HG02678 (cell line): Measurements from ENCODE around the gene RCL1.
"Not testable (repeated sequence)": the region's sequence is repeated elsewhere in the genome, so short reads cannot be mapped to it uniquely, and the experiment has no call there.

Experiments
- ATAC-seq: cut with Tn5 transposase; IDR thresholded peaks from one replicate; pipeline ENCODE4 v1.9.1; 2021; ENCODE audit warnings: mild to moderate bottlenecking, moderate library complexity; ENCODE audit not compliant: unreplicated experiment

Gene RCL1

DNA sequence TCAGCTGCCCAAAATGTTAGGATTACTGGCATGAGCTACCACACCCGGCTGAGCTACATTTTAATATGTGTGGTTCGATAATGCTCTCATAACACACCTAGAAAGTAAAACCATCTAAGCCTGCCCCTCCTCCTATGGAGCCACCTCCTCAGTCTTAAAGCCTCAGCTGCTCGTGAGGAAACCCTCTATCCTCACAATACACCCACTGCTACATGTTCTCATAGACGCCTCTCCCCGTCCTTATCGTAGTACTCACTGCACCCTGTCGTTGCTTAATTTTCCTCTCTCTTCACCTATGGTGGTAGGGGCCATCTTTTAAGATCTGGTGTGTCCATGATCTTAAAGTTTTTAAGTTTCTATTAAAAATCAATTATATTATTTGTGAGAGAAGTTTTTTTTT is 72.9 kb downstream of the RCL1 start:
- ATAC-seq = no peak

DNA sequence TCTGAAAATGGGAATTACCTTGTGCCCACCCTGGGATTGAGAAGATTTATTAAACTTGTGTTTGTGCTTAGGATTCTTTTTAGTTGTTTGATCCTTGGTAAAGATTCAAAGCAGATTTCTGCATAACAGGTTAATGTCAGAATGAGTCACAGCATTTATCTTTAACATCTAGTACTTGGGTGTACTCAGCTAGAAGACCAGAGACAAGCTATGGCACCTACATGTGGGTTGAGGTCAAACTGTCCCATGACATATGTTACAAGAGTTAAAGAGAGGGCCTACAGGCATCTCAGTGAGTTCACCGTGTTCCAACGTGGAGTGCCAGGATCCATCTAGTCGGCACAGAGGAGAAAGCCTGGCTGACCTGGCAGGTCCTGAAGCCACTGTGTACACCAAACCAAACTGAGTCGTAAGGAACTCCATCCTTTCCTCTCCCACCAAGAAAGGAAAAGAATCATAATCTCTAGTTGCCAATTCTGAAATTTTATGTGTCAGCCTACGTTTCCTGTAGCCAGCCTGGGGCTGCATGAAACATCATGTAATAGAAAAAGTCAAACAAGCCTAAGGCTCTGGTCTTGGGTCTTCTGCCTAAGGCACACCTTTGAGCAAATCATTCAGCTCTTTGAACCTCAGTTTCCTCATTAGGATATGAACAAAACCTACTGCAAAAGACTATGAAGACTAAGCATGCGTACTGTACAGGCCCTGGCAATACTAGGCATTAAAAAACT is 73.7 kb downstream of the RCL1 start:
- no peak for ATAC-seq

DNA sequence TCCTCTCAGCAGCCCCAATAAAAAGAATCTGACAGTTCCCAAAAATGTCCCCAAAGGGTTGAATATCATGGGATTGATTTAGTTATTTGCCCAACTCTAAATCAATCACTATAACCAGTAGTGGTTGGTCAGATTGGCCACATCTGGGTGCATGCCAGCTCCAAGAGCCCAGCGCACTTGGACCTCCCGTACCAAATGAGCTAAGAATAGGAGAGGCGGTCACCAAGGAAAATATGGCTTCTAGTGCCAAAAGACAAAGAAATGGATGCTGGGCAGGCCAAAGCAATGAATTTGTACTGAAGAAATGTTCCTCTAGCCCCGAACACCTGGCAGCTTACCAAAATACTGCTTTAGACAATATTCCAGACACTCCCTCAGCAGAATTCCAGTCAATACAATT is 80.3 kb downstream of the RCL1 start:
- ATAC-seq = no peak

DNA sequence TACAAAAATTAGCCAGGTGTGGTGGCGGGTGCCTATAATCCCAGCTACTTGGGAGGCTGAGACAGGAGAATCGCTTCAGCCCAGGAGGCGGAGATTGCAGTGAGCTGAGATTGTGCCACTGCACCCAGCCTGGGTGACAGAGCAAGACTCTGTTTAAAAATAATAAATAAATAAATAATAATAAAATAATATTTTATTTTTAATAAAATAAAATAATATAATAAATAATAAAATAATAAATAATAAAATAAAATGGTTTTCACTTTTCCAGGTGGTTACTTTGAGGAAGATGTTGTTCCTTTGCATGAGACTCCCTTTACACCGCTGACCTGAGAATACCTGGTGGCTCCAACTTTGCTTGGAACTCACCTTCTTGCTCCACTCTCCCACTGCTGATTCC is 82.8 kb downstream of the RCL1 start:
- ATAC-seq = no peak

DNA sequence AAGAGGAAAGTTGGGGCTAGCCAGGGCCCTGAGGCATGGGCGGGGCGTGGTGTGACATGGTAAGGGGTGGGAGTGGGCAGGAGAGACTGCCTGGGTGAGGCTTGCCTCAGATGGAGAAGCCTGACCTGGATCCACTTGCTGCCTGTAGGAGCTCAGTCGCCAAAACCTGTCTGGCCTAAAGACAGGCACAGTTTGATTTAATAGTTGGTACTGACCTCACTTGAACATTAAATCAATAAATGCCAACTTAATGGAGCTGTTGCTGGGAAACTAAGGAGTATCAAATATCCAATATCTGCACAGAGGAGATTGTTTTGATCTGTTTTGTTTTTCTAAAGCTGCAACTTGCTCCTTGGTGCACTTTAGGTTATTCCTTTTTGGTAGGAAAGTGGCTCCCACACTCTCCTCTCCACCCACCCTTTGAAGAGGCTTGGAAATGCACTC is 86.4 kb downstream of the RCL1 start:
- ATAC-seq = no peak

DNA sequence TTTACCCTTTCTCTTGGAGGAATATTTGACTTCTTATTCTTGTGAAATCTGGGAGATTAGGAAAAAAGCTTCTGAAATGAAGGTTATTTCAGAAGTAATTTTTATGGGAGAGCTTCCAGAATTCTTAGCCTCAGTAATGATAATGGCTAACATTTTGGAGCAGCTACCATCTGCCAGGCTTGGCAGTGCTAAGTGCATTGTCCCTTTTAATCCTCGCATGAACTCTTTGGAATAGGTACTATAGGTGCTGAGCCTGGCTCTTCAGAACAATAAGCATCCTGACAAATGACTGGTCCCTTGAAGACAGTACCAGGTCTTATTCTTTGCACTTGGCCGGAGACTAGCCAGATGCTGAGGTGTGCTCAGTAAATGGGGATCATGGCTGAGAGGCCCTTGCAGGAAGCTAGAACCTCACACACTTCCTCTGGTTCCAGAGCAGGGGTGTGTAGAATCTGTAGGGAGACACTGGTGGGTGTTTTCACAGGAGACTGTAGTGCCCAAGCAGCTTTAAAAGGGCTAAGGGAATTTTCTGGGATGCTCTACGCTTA is 90.7 kb downstream of the RCL1 start:
- no peak for ATAC-seq

DNA sequence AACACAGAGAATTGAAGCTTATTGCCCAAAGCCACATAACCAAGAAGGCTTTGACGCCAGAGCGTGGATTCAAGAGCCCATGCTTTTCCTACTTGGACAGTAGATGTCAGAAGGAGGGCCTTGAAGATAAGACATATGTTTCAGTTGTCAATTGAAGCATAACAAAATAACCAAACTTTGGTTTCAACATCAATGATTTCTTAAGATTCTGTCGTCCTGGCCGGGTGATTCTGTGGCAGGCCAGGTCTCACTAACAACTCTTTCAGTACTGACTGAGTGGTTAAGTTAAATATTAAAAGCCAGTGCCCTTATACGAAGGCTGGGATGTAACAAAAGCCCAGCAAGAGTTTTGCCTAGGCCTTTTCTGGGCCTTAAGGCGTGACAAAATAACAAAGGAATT is 94.0 kb downstream of the RCL1 start:
- peak; percentile 98 for ATAC-seq

DNA sequence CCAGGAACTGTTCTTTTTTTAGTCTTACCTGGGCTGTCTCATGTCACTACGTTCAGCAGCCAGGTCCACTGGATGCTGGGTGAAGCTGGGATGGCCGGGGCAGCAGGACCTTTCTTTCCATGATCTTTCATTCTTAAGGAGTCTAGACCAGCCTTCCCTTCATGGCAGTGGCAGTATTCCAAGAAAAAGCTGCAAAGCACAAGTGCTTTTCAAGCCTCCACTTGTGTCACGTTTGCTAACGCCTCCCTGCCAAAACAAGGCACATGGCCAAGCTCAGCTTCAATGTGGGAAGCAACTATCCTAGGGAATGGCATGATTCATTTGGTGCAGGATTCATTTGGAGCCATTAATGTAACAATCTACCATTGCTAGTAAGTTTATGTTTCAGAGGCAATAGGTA is 94.8 kb downstream of the RCL1 start:
- no peak for ATAC-seq

DNA sequence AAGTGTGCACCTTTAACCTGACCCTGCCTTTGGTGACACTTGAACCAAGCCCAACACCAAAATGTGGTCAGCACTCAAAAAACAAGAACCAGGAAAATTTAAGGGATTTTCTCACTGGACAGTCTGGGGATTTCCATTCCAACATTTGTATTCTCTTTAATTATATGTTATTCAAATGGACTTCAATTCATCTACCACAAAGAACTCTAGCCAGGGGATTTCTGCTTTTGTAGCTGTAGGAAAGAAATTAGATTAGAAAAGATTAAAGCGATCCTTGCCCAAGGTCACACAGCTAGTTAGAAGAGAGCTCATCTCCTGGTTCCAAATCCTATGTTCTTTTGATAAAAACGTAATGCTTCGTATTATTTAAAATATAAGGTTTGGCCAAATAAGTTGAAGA is 97.5 kb downstream of the RCL1 start:
- ATAC-seq = no peak

DNA sequence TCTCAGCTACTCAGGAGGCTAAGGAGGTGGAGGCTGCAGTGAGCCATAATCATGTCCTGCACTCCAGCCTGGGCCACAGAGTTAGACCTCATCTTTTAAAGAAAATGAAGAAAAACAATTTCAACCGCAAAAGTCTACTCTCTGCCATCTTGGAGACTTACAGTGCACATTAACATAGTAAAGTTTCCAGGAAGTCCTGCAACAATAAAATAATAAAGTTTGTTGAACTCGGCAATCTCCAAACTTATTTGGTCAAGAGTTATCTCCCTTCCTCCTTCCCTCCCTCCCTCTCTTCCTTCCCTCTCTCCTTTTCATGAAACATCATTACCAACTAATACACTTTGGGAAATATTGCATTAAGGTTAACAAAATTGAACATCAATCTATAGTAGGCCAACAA is 98.2 kb downstream of the RCL1 start:
- no peak for ATAC-seq

DNA sequence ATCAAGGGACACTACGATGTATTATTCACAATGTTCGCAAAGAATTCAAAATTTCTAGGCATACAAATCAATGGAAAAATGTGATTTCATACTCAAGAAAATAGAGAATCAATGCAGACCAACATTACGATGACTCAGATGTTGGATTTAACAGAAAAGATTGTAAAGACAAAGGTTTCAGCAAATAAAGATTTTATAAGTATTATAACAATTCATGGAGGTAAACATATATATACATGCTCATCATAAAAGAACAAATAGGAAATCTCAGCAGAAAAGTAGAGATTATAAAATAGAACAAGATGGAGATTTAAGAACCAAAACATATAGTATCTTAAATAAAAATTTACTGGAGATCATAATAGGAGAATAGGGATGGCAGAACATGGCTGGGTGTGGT is 98.9 kb downstream of the RCL1 start:
- no peak for ATAC-seq

DNA sequence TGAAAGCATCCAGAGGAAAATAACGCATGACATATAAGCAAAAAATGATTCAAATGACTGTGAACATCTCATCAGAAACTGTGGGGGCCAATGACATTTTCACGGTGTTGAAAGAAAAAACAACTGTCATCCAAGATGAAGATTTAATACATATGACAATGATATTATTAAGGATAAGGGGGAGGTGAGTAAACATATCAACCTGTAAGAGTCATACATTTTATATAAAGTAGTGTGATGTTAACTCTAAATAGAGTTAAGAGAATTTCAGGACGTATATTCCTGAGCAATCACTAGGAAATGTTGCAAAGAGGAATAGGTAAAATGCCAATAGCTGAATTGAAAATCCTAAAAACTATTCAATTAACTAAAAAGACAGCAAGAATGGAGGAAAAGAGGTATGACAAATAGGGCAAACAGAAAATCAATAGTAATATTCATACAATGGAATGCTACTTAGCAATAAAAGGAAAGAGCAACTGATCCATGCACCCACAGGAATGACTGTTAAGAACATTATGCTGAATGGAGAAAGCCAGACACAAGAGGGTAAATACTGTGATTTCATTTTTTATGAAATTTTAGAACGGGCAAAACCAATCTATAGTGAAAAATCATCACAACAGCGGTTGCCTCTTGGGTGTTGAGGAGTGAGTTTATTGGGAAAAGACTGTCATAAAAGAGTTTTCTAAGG is 99.9 kb downstream of the RCL1 start:
- ATAC-seq = no peak

DNA sequence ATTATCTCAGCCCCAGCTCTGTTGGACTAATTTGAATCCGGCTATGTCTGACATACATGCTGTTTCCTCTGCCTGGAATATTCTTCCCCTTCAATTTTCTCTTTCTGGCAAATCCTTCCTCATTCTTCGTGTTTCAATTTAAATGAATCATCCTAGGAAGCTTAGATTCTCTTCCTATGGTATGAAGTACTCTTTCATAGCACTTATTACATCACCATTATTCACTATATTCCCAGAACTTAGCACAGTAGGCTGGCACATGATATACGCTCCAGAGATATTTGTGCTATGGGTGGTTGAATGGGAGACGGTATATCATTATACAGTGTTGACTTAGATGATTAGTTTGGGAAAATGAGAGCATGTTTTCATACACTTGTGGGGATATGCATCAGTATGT is 101.3 kb downstream of the RCL1 start:
- ATAC-seq = no peak

DNA sequence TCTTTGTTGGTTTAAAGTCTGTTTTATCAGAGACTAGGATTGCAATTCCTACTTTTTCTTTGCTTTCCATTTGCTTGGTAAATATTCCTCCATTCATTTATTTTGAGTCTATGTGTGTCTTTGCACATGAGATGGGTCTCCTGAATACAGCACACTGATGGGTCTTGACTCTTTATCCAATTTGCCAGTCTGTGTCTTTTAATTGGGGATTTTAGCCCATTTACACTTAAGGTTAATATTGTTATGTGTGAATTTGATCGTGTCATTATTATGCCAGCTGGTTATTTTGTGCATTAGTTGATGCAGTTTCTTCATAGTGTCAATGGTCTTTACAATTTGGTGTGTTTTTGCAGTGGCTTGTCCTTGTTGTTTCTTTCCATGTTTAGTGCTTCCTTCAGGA is 107.1 kb downstream of the RCL1 start:
- not testable (repeated sequence) for ATAC-seq

DNA sequence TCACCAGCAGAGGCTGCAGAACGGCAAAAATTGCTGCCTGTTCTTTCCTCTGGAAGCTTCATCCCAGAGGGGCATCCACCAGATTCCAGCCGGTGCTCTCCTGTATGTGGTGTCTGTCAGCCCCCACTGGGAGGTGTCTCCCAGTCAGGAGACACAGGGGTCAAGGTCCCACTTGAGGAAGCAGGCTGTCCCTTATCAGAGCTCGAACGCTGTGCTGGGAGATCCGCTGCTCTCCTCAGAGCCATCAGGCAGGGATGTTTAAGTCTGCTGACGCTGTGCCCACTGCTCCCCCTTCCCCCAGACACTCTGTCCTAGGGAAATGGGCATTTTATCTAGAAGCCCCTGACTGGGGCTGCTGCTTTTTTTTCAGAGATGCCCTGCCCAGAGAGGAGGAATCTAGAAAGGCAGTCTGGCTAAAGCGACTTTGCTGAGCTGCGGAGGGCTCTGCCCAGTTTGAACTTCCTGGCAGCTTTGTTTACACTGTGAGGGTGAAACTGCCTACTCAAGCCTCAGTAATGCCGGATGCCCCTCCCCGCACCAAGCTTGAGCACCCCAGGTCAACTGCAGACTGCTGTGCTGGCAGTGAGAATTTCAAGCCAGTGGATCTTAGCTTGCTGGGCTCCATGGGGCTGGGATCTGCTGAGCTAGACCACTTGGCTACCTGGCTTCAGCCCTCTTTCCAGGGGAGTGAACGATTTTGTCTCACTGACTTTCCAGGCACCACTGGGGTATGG is 108.8 kb downstream of the RCL1 start:
- ATAC-seq = not testable (repeated sequence)

DNA sequence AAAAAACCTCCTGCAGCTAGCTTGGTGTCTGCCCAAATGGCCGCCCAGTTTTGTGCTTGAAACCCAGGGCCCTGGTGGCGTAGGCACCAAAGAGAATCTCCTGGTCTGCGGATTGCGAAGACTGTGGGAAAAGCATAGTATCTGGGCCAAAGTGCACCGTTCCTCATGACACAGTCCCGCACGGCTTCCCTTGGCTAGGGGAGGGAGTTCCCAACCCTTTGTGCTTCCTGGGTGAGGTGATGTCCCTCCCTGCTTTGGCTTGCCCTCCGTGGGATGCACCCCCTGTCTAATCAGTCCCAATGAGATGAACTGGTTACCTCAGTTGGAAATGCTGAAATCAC is 109.4 kb downstream of the RCL1 start:
- no peak for ATAC-seq

DNA sequence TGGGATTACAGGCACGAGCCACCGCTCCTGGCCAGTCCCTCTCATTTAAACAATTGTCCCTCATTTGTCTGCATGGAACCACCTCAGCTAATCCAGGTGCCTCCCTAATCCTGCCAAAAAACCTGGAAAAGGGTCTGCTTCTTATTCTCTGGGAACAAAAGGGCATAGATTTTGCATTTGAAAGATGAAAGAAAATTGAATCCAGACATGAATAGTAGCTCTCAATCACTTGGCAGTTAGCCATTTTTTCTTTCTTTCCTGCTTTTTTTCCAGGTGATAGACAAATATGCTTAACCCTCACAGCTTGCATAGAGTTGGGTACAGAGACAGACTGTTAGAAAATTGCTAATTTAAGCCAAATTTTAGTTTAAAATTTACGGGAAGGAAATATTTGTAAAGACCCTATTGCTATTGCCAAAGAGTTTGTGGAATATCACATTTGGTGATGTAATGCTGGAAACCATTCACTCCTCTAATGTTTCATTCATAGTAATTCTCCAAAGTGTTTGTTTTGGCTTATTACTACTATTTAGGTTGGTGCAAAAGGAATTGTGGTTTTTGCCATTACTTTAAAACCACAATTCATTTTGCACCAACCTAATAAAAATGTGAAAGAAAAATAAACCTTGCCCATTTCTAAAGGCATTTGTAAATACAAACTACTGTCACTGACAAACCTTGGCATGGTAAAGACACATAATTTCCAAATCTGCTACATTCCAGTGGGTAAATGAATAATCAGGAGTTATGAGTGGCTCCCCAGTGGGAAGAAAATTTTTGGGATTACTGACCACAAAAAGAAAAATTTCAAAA is 111.8 kb downstream of the RCL1 start:
- no peak for ATAC-seq

DNA sequence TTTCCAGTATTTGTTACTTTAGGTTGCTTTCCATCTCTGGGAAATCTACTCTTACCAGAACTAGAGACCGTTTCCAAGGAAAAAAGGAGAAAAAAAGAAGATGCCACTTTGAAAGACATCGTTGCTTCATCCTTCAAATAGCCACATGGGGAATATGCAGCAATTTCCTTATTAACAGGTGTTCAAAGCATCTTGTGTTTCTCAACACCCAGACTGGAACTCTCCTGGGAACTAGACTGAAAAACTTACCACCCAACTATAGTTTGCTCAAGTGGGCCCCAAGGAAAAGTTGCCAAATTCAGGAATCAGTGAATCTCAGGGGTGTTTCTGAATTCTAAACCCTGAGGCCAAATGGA is 112.4 kb downstream of the RCL1 start:
- no peak for ATAC-seq
